ENCODE data around the gene GFM2. TPM values are rescaled to one million over a fixed set of nuclear protein-coding genes. Genes with fewer than 3 reads are reported as not detected.
"Not testable (repeated sequence)": the region's sequence is repeated elsewhere in the genome, so short reads cannot be mapped to it uniquely, and the experiment has no call there.

The GFM2 gene
- total RNA-seq, 3 donors from 2014 or later (not counting 1 experiment from before 2014, with no cell fraction given): 11.9 to 27.9 (median 19.1) TPM

DNA sequence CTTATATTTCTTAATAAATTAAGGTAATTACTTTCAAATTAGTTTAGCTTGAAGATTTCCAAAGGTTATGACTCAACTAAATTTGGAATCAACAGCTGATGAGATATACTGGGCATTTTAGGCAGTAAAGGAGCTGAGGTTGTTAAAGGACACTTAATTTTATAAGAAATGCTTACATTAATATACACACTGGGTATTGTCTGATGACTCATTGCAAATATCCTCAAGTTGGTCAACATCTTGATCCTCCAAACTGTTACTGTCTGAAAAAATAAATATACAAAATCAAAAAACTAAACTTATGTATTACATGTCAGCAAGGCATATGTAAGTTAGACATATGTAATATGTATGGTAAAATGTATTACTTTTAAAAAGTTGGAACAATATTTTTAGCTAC, 3.4 kb downstream of the GFM2 start:
- Histone ChIP-seq H3K36me3 (ENCODE audit: control insufficient read depth, insufficient read depth, low read length) (peaks cover 27% of the 10 kb centered on the region), H3K27me3 (ENCODE audit: control insufficient read depth, insufficient read depth, low read length) (no peaks in the 10 kb centered on the region)
- H3K27ac Mint-ChIP-seq: no peak overlapping the region

DNA sequence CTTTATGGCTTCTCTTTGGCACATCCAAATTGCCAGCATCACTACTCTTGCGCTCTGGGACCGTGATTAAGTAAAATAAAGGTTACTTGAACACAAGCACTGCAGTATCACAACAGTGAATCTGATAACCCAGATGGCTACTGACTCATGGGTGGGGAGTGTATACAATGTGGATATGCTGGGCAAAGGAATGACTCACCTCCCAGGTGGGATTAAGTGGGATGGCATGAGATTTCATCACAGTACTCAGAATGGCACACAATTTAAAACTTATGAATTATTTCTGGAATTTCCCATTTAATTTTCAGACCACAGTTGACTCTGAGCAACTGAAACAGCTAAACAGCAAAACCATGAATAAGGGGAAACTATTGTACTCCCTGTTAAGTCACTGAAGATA, 4.3 kb downstream of the GFM2 start:
- Histone ChIP-seq H3K4me1 (ENCODE audit: control insufficient read depth, insufficient read depth, low read length) (peaks cover 12% of the 10 kb centered on the region), H3K4me3 (ENCODE audit: low read length) (no peak overlapping the region), H3K9me3 (ENCODE audit: control insufficient read depth, insufficient read depth, low read length) (no peaks in the 10 kb centered on the region), H3K36me3 (ENCODE audit: control insufficient read depth, insufficient read depth, low read length) (peaks cover 36% of the 10 kb centered on the region), H3K27ac (ENCODE audit: low read length) (no peak overlapping the region), H3K27me3 (ENCODE audit: control insufficient read depth, insufficient read depth, low read length) (no peaks in the 10 kb centered on the region)
- Mint-ChIP-seq H3K4me3 (no peak overlapping the region), H3K27ac (no peak overlapping the region), H3K27me3 (ENCODE audit: low read depth in 2 of 2) (no peaks in the 10 kb centered on the region), H3K4me1 (peaks cover 25 to 34% of the 10 kb centered on the region in 2 donors), H3K36me3 (no peaks in the 10 kb centered on the region), H3K9me3 (no peaks in the 10 kb centered on the region)
- DNase-seq (no peak), ATAC-seq (no peak)
- TF ChIP-seq, protein P1, sequence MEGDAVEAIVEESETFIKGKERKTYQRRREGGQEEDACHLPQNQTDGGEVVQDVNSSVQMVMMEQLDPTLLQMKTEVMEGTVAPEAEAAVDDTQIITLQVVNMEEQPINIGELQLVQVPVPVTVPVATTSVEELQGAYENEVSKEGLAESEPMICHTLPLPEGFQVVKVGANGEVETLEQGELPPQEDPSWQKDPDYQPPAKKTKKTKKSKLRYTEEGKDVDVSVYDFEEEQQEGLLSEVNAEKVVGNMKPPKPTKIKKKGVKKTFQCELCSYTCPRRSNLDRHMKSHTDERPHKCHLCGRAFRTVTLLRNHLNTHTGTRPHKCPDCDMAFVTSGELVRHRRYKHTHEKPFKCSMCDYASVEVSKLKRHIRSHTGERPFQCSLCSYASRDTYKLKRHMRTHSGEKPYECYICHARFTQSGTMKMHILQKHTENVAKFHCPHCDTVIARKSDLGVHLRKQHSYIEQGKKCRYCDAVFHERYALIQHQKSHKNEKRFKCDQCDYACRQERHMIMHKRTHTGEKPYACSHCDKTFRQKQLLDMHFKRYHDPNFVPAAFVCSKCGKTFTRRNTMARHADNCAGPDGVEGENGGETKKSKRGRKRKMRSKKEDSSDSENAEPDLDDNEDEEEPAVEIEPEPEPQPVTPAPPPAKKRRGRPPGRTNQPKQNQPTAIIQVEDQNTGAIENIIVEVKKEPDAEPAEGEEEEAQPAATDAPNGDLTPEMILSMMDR (IDR thresholded peaks at IDR 0.05): no peak
- intact Hi-C loops (cut with micrococcal nuclease): loop anchor here (10.0 kb wide), 2 partner anchors 1198 to 1492 kb away; partner anchors contain the start of genes ANKRA2 and UTP15
- 100% methylated on average over 2 of the region's 2 CpGs for WGBS (ENCODE audit: insufficient coverage)

More for the DNA sequence above, 3.4 kb downstream of the GFM2 start:
- Mint-ChIP-seq H3K27me3 (ENCODE audit: low read depth in 2 of 2) (no peaks in the 10 kb centered on the region), H3K4me3 (no peak overlapping the region), H3K9me3 (no peaks in the 10 kb centered on the region), H3K36me3 (no peaks in the 10 kb centered on the region), H3K4me1 (peaks cover 34 to 42% of the 10 kb centered on the region in 2 donors)
- TF ChIP-seq, protein P1 (IDR thresholded peaks at IDR 0.05): no peak
- no peak overlapping the region for H3K4me3 ChIP-seq (ENCODE audit: low read length)
- no peak for DNase-seq
- no peaks in the 10 kb centered on the region for H3K9me3 ChIP-seq (ENCODE audit: control insufficient read depth, insufficient read depth, low read length)
- intact Hi-C loops (cut with micrococcal nuclease): loop anchor here (10.0 kb wide), 2 partner anchors 1199 to 1491 kb away; partner anchors contain the start of genes ANKRA2 and UTP15
- H3K4me1 ChIP-seq (ENCODE audit: control insufficient read depth, insufficient read depth, low read length): peaks cover 16% of the 10 kb centered on the region
- no peak for ATAC-seq
- no peak overlapping the region for H3K27ac ChIP-seq (ENCODE audit: low read length)

DNA sequence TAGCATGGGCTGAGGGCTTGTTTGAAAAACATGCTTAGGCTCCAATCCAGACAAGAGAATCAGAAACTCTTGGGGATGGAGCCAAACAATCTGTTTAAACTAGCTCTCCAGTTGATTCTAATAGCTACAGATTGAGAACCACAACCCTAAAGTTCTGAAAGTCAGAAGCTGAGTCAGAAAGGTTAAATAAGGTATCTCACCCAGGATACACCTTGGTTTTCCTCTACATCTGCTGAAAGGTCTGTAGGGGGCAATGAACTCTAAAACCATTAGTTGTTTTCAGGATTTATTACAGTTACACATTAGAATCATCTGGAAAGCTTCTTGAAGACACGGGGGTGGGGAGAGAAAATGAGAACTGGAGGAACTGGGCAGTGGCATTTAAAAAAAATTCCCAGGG, 5.7 kb downstream of the GFM2 start:
- no peaks in the 10 kb centered on the region for H3K27me3 Mint-ChIP-seq (ENCODE audit: low read depth in 2 of 2)
- DNase-seq: no peak
- Histone ChIP-seq H3K27me3 (ENCODE audit: control insufficient read depth, insufficient read depth, low read length) (no peaks in the 10 kb centered on the region), H3K4me1 (ENCODE audit: control insufficient read depth, insufficient read depth, low read length) (peaks cover 10% of the 10 kb centered on the region), H3K9me3 (ENCODE audit: control insufficient read depth, insufficient read depth, low read length) (no peaks in the 10 kb centered on the region), H3K36me3 (ENCODE audit: control insufficient read depth, insufficient read depth, low read length) (peaks cover 49% of the 10 kb centered on the region), H3K4me3 (ENCODE audit: low read length) (no peak overlapping the region), H3K27ac (ENCODE audit: low read length) (no peak overlapping the region)
- no peaks in the 10 kb centered on the region for H3K9me3 Mint-ChIP-seq
- intact Hi-C loops (cut with micrococcal nuclease): loop anchor here (10.0 kb wide), 2 partner anchors 1196 to 1494 kb away; partner anchors contain the start of genes ANKRA2 and UTP15
- H3K4me3 Mint-ChIP-seq: no peak overlapping the region
- WGBS (ENCODE audit: insufficient coverage): no CpG with 5 or more reads among the region's 1 CpG
- peaks cover 7% of the 10 kb centered on the region for H3K36me3 Mint-ChIP-seq
- peaks cover 14 to 24% of the 10 kb centered on the region in 2 donors for H3K4me1 Mint-ChIP-seq
- TF ChIP-seq, protein P1 (IDR thresholded peaks at IDR 0.05): no peak
- H3K27ac Mint-ChIP-seq: peak overlapping the region in 1 of 2 donors; percentile 31
- ATAC-seq: no peak

DNA sequence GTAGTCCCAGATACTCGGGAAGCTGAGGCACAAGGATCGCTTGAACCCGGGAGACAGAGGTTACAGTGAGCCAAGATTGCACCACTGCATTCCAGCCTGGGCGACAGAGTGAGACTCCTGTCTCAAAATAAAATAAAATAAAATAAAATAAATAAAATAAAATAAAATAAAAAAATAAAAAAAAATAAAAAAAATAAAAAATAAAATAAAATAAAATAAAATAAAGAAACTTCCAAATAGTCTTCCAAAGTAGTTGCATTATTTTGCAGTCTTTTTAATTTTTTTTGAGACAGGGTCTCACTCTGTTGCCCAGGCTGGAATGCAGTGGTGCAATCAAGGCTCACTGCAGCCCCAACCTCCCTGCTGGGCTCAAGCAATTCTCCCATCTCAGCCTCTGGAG, 18.2 kb downstream of the GFM2 start:
- H3K27me3 ChIP-seq (ENCODE audit: control insufficient read depth, insufficient read depth, low read length); H3K27me3 Mint-ChIP-seq (ENCODE audit: low read depth in 2 of 2); H3K9me3 ChIP-seq (ENCODE audit: control insufficient read depth, insufficient read depth, low read length); H3K4me3 ChIP-seq (ENCODE audit: low read length); H3K4me3 Mint-ChIP-seq; H3K4me1 ChIP-seq (ENCODE audit: control insufficient read depth, insufficient read depth, low read length); ATAC-seq; H3K27ac Mint-ChIP-seq; H3K27ac ChIP-seq (ENCODE audit: low read length); DNase-seq; intact Hi-C loops (cut with micrococcal nuclease); H3K4me1 Mint-ChIP-seq; H3K9me3 Mint-ChIP-seq: not testable (repeated sequence)
- peaks cover 21% of the 10 kb centered on the region for H3K36me3 Mint-ChIP-seq
- peaks cover 66% of the 10 kb centered on the region for H3K36me3 ChIP-seq (ENCODE audit: control insufficient read depth, insufficient read depth, low read length)
- WGBS (ENCODE audit: insufficient coverage): 98% methylated on average over 3 of the region's 4 CpGs
